A172 (cell line): ENCODE data around the gene PRR20C. TPM values are rescaled to one million over a fixed set of nuclear protein-coding genes. Genes with fewer than 3 reads are reported as not detected.
"Not testable (repeated sequence)": the region's sequence is repeated elsewhere in the genome, so short reads cannot be mapped to it uniquely, and the experiment has no call there.

Experiments used
- DNase-seq: peaks from one replicate; pipeline ENCODE4 v3.0.0-alpha.2; 2015; ENCODE audit warnings: low spot score
- total RNA-seq: library from RNA; depleted of rRNA; stranded (reverse); fragments of >200 nt; shearing (Covaris generic); gene quantifications from 2 replicates; pipeline ENCODE4 v1.2.3, GENCODE V29; 2014; rRNA removed

The PRR20C gene
- not detected in 2 replicates for total RNA-seq

- DNase-seq = not testable (repeated sequence)
Measured at GRCh38 chr13:57153761-57154160, at the start of gene PRR20C. TSS of gene PRR20C (plus strand) at chr13:57154061. CDS start at chr13:57154448, 387 bp downstream.

GRCh38 chr13:57114945-57115344 lies 38.9 kb upstream of the PRR20C start:
- DNase-seq = no peak

- DNase-seq = no peak
Measured at GRCh38 chr13:57123681-57124080, 30.2 kb upstream of the PRR20C start.

GRCh38 chr13:57128909-57129308 lies 25.0 kb upstream of the PRR20C start:
- DNase-seq = peak; percentile 0

- DNase-seq = no peak
Measured at GRCh38 chr13:57136093-57136492, 17.8 kb upstream of the PRR20C start.

- no peak for DNase-seq
Measured at GRCh38 chr13:57137585-57137984, 16.3 kb upstream of the PRR20C start.

- no peak for DNase-seq
Measured at GRCh38 chr13:57138988-57139387, 14.9 kb upstream of the PRR20C start.

GRCh38 chr13:57139781-57140180 lies 14.1 kb upstream of the PRR20C start:
- DNase-seq = not testable (repeated sequence)

- not testable (repeated sequence) for DNase-seq
Measured at GRCh38 chr13:57140235-57140968, 13.5 kb upstream of the PRR20C start, which contains the start of gene PRR20A. TSS of gene PRR20A (plus strand) at chr13:57140918. CDS start at chr13:57141305, 387 bp downstream.

GRCh38 chr13:57147188-57147587 lies 6.7 kb upstream of the PRR20C start, which contains the start of gene PRR20B:
TSS of gene PRR20B (plus strand) at chr13:57147488. CDS start at chr13:57147875, 387 bp downstream.
- DNase-seq = not testable (repeated sequence)

GRCh38 chr13:57148106-57148505 lies 5.8 kb upstream of the PRR20C start:
- DNase-seq = not testable (repeated sequence)

- DNase-seq = not testable (repeated sequence)
Measured at GRCh38 chr13:57160332-57160731, 6.5 kb downstream of the PRR20C start, which contains the start of gene PRR20D. TSS of gene PRR20D (plus strand) at chr13:57160632. CDS start at chr13:57161019, 387 bp downstream.

GRCh38 chr13:57166897-57167296 lies 13.0 kb downstream of the PRR20C start, which contains the start of gene PRR20E:
TSS of gene PRR20E (plus strand) at chr13:57167197. CDS start at chr13:57167584, 387 bp downstream.
- DNase-seq = not testable (repeated sequence)

- DNase-seq = no peak
Measured at GRCh38 chr13:57191667-57192066, 37.8 kb downstream of the PRR20C start.

Other genes with a start within 250 kb of the PRR20C start
- gene PRR20A, start 13.1 kb upstream of the PRR20C start, total RNA-seq = not detected in 2 replicates
- gene PRR20B, start 6.6 kb upstream of the PRR20C start, total RNA-seq = not detected in 2 replicates
- gene PRR20D, start 6.6 kb downstream of the PRR20C start, total RNA-seq = not detected in 2 replicates
- gene PRR20E, start 13.1 kb downstream of the PRR20C start, total RNA-seq = not detected in 2 replicates